Activated naive CD4-positive, alpha-beta T cell treated with anti-CD3 and anti-CD28 coated beads for 36 hours (primary cell): ENCODE data around the gene GXYLT1. TPM values are rescaled to one million over a fixed set of nuclear protein-coding genes. Genes with fewer than 3 reads are reported as not detected.

Experiments used
- total RNA-seq, 2 experiments: library from RNA; stranded (reverse); gene quantifications; one replicate each; pipeline ENCODE4 v1.2.3, GENCODE V29; 2021

Gene GXYLT1
- total RNA-seq, 2 experiments from 2014 or later = 4.6 to 5.1 TPM

Other genes starting within 250 kb of the GXYLT1 start
- 10 to 100 TPM; 28.6 to 34.8 TPM for gene YAF2, start 93.4 kb upstream of the GXYLT1 start, total RNA-seq
- 10 to 100 TPM; 79.5 to 84.2 TPM for gene ZCRB1, start 181.2 kb upstream of the GXYLT1 start, total RNA-seq
- 10 to 100 TPM; 52.9 to 63.3 TPM for gene PPHLN1, start 181.3 kb upstream of the GXYLT1 start, total RNA-seq